HepG2 (cell line): Measurements from ENCODE around the gene DLEC1. TPM values are rescaled to one million over a fixed set of nuclear protein-coding genes. Genes with fewer than 3 reads are reported as not detected.

Experiments
- ATAC-seq: fragments of 200-7000 bp; cut with Tn5 transposase; 3 replicates; pipeline ENCODE4 v1.9.1; 2020; ENCODE audit warnings: mild to moderate bottlenecking, moderate library complexity
- BruUV-seq: library from RNA; stranded (reverse); fragments of 400-500 nt; replicated peaks from 2 replicates; lab custom pipeline; 2021; lab: Mats Ljungman, UMichigan
- CTCF ChIA-PET: fragments of 300-600 bp; formaldehyde crosslinking; extraction: SDS; loops from one replicate; lab custom pipeline; 2021; ENCODE audit warnings: low total read pairs, inconsistent platforms, low intra/inter-chr PET ratio; lab: Yijun Ruan, JAX
- POLR2A ChIA-PET: fragments of 350-600 bp; sonication (Branson Sonifier 250); formaldehyde crosslinking; loops from one replicate; lab custom pipeline; 2020; ENCODE audit warnings: antibody characterized with exemption, inconsistent platforms; lab: Yijun Ruan, JAX
- DNase-seq: peaks from one replicate; pipeline ENCODE4 v3.0.0-alpha.2; 2015; ENCODE audit warnings: low spot score
- FAIRE-seq: peaks from 3 replicates; lab custom pipeline; 2011; peaks lifted over from hg19 to GRCh38; lab: Jason Lieb, UNC
- H2AFZ ChIP-seq: one replicate; pipeline ENCODE4 v1.6.1; 2011; ENCODE audit warnings: low read length, inconsistent platforms
- H3K27ac ChIP-seq: fragments of 300-600 bp; 3 replicates; pipeline ENCODE4 v1.8.0; 2011; ENCODE audit warnings: mixed run types, mild to moderate bottlenecking, mixed read lengths, low read length, inconsistent platforms; ENCODE audit not compliant: insufficient read depth; ENCODE audit errors: extremely low read length
- H3K27me3 ChIP-seq, 2 experiments: fragments of 200-600 bp in 1 of 2; 2 replicates in 1 of 2; 3 replicates in 1 of 2; pipeline versions ENCODE4 v1.6.0 to v1.8.0; 2011; ENCODE audit warnings: low read length in 2 of 2, mild to moderate bottlenecking in 2 of 2, moderate library complexity in 2 of 2, inconsistent platforms in 1 of 2; ENCODE audit not compliant: insufficient read depth in 2 of 2, control insufficient read depth in 1 of 2
- H3K36me3 ChIP-seq, 2 experiments: fragments of 200-600 bp in 1 of 2; replicated peaks in 1 of 2; 2 replicates in 1 of 2; 3 replicates in 1 of 2; pipeline versions ENCODE4 v1.5.1 to v1.8.0; 2011; ENCODE audit warnings: low read length in 2 of 2, inconsistent platforms in 1 of 2; ENCODE audit not compliant: insufficient read depth in 2 of 2, control insufficient read depth in 1 of 2
- H3K4me1 ChIP-seq: 2 replicates; pipeline ENCODE4 v1.5.1; 2012; ENCODE audit warnings: low read length, inconsistent platforms; ENCODE audit not compliant: insufficient read depth
- H3K4me2 ChIP-seq: 2 replicates; pipeline ENCODE4 v1.6.0; 2011; ENCODE audit warnings: low read depth, low read length, inconsistent platforms
- H3K4me3 ChIP-seq, 3 experiments: fragments of 200-600 bp in 1 of 3; sonication (generic), shearing (Covaris generic) in 1 of 3; replicated peaks in 1 of 3; 2 replicates each; pipeline ENCODE4 v1.5.1; 2011 to 2016; ENCODE audit warnings: low read length in 3 of 3, inconsistent platforms in 2 of 3, low read depth in 2 of 3, mild to moderate bottlenecking in 2 of 3, control low read depth in 1 of 3, mixed read lengths in 1 of 3; ENCODE audit not compliant: insufficient read depth in 1 of 3
- H3K79me2 ChIP-seq: one replicate; pipeline ENCODE4 v1.6.1; 2011; ENCODE audit warnings: low read length, inconsistent platforms; ENCODE audit not compliant: insufficient read depth
- H3K9ac ChIP-seq: 2 replicates; pipeline ENCODE4 v1.6.0; 2011; ENCODE audit warnings: mild to moderate bottlenecking, low read depth, low read length, inconsistent platforms; ENCODE audit not compliant: insufficient read depth
- H3K9me3 ChIP-seq: 2 replicates; pipeline ENCODE4 v1.5.1; 2012; ENCODE audit warnings: mild to moderate bottlenecking, low read length
- H4K20me1 ChIP-seq: 2 replicates; pipeline ENCODE4 v1.6.0; 2011; ENCODE audit warnings: inconsistent platforms, mild to moderate bottlenecking, low read length, moderate library complexity; ENCODE audit not compliant: insufficient read depth
- CREB1 ChIP-seq, 2 experiments: fragments of 450-650 bp in 1 of 2; IDR thresholded peaks; 2 replicates each; pipeline ENCODE4 v1.6.1; 2016 to 2017; ENCODE audit warnings: control low read depth in 1 of 2, mild to moderate bottlenecking in 1 of 2, missing compliant biosample characterization in 1 of 2, missing genetic modification characterization in 1 of 2
- HIC2 ChIP-seq: sonication (generic); formaldehyde crosslinking; IDR thresholded peaks from 2 replicates; pipeline ENCODE4 v1.9.0; 2022; ENCODE audit warnings: low read depth, missing genetic modification reagents
- HNF4A ChIP-seq: sonication (generic); formaldehyde crosslinking; IDR thresholded peaks from 2 replicates; pipeline ENCODE4 v1.4.0; 2020; ENCODE audit warnings: missing genetic modification reagents
- NFYB ChIP-seq: sonication (generic); formaldehyde crosslinking; IDR thresholded peaks from 2 replicates; pipeline ENCODE4 v1.4.0; 2020; ENCODE audit warnings: missing genetic modification reagents
- RFX3 ChIP-seq: IDR thresholded peaks from 2 replicates; pipeline ENCODE4 v1.6.1; 2016; ENCODE audit warnings: missing biosample characterization, missing genetic modification reagents
- WGBS: methylation state at CpG from one replicate; pipeline ENCODE4 v1.1.6; 2017; ENCODE audit warnings: low lambda C conversion rate; 5-methylcytosine and 5-hydroxymethylcytosine counted together
- in situ Hi-C: cut with HindIII; loops from 2 replicates; pipeline ENCODE4 v1.10.0; 2017; ENCODE audit warnings: low pct_unique_long_range_greater_than_20kb; ENCODE audit not compliant: extremely low pct_ligation_motif_present
- intact Hi-C: fragments of 100-400 bp; cut with micrococcal nuclease; formaldehyde crosslinking; loops from one replicate; pipeline ENCODE4 v1.10.0; 2022; ENCODE audit not compliant: unreplicated experiment
- polyA plus RNA-seq, 8 experiments: library from polyadenylated mRNA; depleted of rRNA in 3 of 8; stranded (reverse) in 7 of 8; unstranded in 1 of 8; fragments of >200 nt; fragmentation: Illumina TruSeq in 4 of 8; extraction: Trizol in 4 of 8; gene quantifications; 2 replicates each; pipeline versions ENCODE4 v1.2.1 to v1.2.3, GENCODE V29; 2011 to 2016; ENCODE audit warnings: low read depth in 4 of 8, missing spikeins in 1 of 8, mixed read lengths in 1 of 8; ENCODE audit not compliant: insufficient read depth in 1 of 8
- total RNA-seq, 5 experiments: library from RNA; depleted of rRNA; stranded (reverse); fragments of >200 nt; fragmentation: Illumina TruSeq; extraction: Trizol; gene quantifications; 2 replicates each; pipeline ENCODE4 v1.2.3, GENCODE V29; 2016; ENCODE audit warnings: low read depth in 1 of 5

Gene DLEC1
- total and polyA plus RNA-seq, 2 of the 13 experiments (the other 11 are each of a cell fraction or from before 2014, with no cell fraction given) = 0.09 TPM; not detected in 1

GRCh38 chr3:38022896-38023709, 15.9 kb upstream of the DLEC1 start:
- Histone ChIP-seq H3K36me3 (peaks cover 0 to 1% of the 10 kb centered on the region in 2 experiments; a peak in 1 of 5 replicates), H3K4me2 (peak overlapping the region; percentile 77), H3K27me3 (no peaks in the 10 kb centered on the region), H3K9me3 (no peaks in the 10 kb centered on the region), H3K4me1 (peaks cover 66% of the 10 kb centered on the region), H3K79me2 (no peaks in the 10 kb centered on the region), H3K4me3 (peak overlapping the region; percentile 56 to 80 (median 79); a peak in 5 of 6 replicates), H4K20me1 (no peaks in the 10 kb centered on the region), H3K27ac (no peak overlapping the region), H2AFZ (no peak overlapping the region), H3K9ac (peak overlapping the region; percentile 65; the same call in 1 of the 2 replicates)
- in situ Hi-C loops (no loop called here), intact Hi-C loops (no loop called here)
- TF ChIP-seq RFX3 = no peak
- TF ChIP-seq CREB1 (IDR thresholded peaks at IDR 0.05) = 0 out of 2 replicates have a peak, but pooled peaks have one; percentile 27
- no peak for TF ChIP-seq CREB1 (CRISPR knock-in tag; IDR thresholded peaks at IDR 0.05)
- TF ChIP-seq HIC2 (CRISPR knock-in tag) = 0 out of 2 replicates have a peak, but pooled peaks have one; percentile 37
- TF ChIP-seq NFYB = no peak
- TF ChIP-seq HNF4A (CRISPR knock-in tag) = peak; percentile 32
- FAIRE-seq (no peak), ATAC-seq (no peak), DNase-seq (no peak)
- TSS peak; percentile 58 for BruUV-seq
- 37% methylated on average over 5 of the region's 6 CpGs for WGBS
- CTCF ChIA-PET = no interaction called here
- POLR2A ChIA-PET = interaction anchor here (0.9 kb wide), 1 partner anchor 18 kb away, joined by 3 read pairs; no protein-coding TSS in a partner anchor
